HepG2 (cell line): ENCODE data around the gene PDE4D. TPM values are rescaled to one million over a fixed set of nuclear protein-coding genes. Genes with fewer than 3 reads are reported as not detected.

Experiments used
- ATF1 ChIP-seq: IDR thresholded peaks from 2 replicates; pipeline ENCODE4 v1.6.1; 2016; ENCODE audit warnings: mild to moderate bottlenecking, control low read depth
- CHD4 ChIP-seq: fragments of 200-600 bp; sonication (generic); IDR thresholded peaks from 2 replicates; pipeline ENCODE4 v1.7.0; 2017; ENCODE audit warnings: mild to moderate bottlenecking, low read length, borderline replicate concordance
- CREB1 ChIP-seq, 2 experiments: fragments of 450-650 bp in 1 of 2; IDR thresholded peaks; 2 replicates each; pipeline ENCODE4 v1.6.1; 2016 to 2017; ENCODE audit warnings: control low read depth in 1 of 2, mild to moderate bottlenecking in 1 of 2, missing compliant biosample characterization in 1 of 2, missing genetic modification characterization in 1 of 2
- EED ChIP-seq: sonication (generic); formaldehyde crosslinking; IDR thresholded peaks from 2 replicates; pipeline ENCODE4 v1.5.0; 2020; ENCODE audit warnings: mild to moderate bottlenecking, missing genetic modification reagents
- HNRNPLL ChIP-seq: fragments of 200-400 bp; formaldehyde crosslinking; IDR thresholded peaks from 2 replicates; pipeline ENCODE4 v1.6.1; 2017; ENCODE audit warnings: mild to moderate bottlenecking, low read depth, low read length; ENCODE audit not compliant: poor library complexity, severe bottlenecking
- KMT2B ChIP-seq: IDR thresholded peaks from 2 replicates; pipeline ENCODE4 v1.6.1; 2016; ENCODE audit warnings: missing genetic modification reagents, missing compliant biosample characterization
- MIER2 ChIP-seq: IDR thresholded peaks from 2 replicates; pipeline ENCODE4 v1.6.1; 2016; ENCODE audit warnings: missing biosample characterization, missing genetic modification reagents
- NFE2L1 ChIP-seq: sonication (generic); formaldehyde crosslinking; IDR thresholded peaks from 2 replicates; pipeline ENCODE4 v1.4.0; 2020; ENCODE audit warnings: missing genetic modification reagents, mild to moderate bottlenecking, borderline replicate concordance
- NR1H2 ChIP-seq: sonication (generic); formaldehyde crosslinking; IDR thresholded peaks from 2 replicates; pipeline ENCODE4 v1.8.1; 2022; ENCODE audit warnings: low read depth, missing genetic modification reagents, borderline replicate concordance
- SIX1 ChIP-seq: sonication (generic); formaldehyde crosslinking; IDR thresholded peaks from 2 replicates; pipeline ENCODE4 v1.4.0; 2020; ENCODE audit warnings: missing genetic modification reagents, borderline replicate concordance
- ZFP62 ChIP-seq: sonication (generic); formaldehyde crosslinking; IDR thresholded peaks from 2 replicates; pipeline ENCODE4 v1.4.0; 2020; ENCODE audit warnings: missing genetic modification reagents
- ZNF263 ChIP-seq: sonication (generic); formaldehyde crosslinking; IDR thresholded peaks from 2 replicates; pipeline ENCODE4 v1.4.0; 2020; ENCODE audit warnings: missing genetic modification reagents
- polyA plus RNA-seq, 8 experiments: library from polyadenylated mRNA; depleted of rRNA in 3 of 8; stranded (reverse) in 7 of 8; unstranded in 1 of 8; fragments of >200 nt; fragmentation: Illumina TruSeq in 4 of 8; extraction: Trizol in 4 of 8; gene quantifications; 2 replicates each; pipeline versions ENCODE4 v1.2.1 to v1.2.3, GENCODE V29; 2011 to 2016; ENCODE audit warnings: low read depth in 4 of 8, missing spikeins in 1 of 8, mixed read lengths in 1 of 8; ENCODE audit not compliant: insufficient read depth in 1 of 8
- total RNA-seq, 5 experiments: library from RNA; depleted of rRNA; stranded (reverse); fragments of >200 nt; fragmentation: Illumina TruSeq; extraction: Trizol; gene quantifications; 2 replicates each; pipeline ENCODE4 v1.2.3, GENCODE V29; 2016; ENCODE audit warnings: low read depth in 1 of 5
- TF ChIP-seq, protein P1 (sequence below): sonication (generic); formaldehyde crosslinking; IDR thresholded peaks from 2 replicates; pipeline ENCODE4 v1.5.1; 2020; ENCODE audit warnings: mild to moderate bottlenecking, missing genetic modification reagents
- TF ChIP-seq, protein P2 (sequence below): sonication (generic); formaldehyde crosslinking; IDR thresholded peaks from 2 replicates; pipeline ENCODE4 v1.4.0; 2020; ENCODE audit warnings: low read depth, mild to moderate bottlenecking, missing genetic modification reagents
- TF ChIP-seq, protein P3 (sequence below): sonication (generic); formaldehyde crosslinking; IDR thresholded peaks from 2 replicates; pipeline ENCODE4 v1.4.0; 2020; ENCODE audit warnings: missing genetic modification reagents

The PDE4D gene
- total and polyA plus RNA-seq, 2 of the 13 experiments (the other 11 are each of a cell fraction or from before 2014, with no cell fraction given): 7.0 to 12.2 TPM

DNA sequence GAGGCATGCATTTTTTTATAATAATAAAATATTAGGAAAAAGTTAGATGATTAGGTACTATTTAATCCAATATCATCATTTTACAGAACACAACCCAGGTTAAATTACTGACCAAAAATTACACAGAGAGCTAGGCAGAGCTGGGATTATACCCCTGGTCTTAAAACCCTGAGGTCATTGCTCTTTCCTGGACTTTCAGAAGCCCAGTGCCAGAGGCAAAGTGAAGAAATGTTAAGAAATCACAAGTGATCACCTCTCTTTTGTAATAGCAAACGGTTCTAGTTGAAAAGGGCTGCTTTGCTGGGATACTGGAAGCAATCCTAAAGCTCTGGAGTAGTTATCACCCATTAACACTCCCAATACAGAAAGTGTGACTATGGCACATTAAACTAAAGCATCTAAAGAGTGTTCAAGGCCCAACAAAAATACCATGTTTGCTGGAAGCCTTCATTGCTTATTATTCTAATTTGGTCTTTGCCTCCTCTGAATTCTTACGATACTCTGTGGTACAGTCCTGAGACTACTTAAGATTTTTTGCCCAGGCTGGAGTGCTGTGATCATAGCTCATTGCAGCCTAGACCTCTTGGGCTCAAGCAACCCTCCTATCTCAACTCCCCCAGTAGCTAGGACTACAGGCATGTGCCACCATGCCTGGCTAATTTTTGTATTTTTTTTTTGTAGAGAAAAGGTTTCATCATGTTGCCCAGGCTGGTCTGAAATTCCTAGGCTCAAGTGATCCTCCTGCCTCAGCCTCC is 734.7 kb downstream of the PDE4D start (continued):
- TF ChIP-seq ATF1 (CRISPR knock-in tag): no peak
- TF ChIP-seq MIER2 (CRISPR knock-in tag): no peak
- TF ChIP-seq, protein P1, sequence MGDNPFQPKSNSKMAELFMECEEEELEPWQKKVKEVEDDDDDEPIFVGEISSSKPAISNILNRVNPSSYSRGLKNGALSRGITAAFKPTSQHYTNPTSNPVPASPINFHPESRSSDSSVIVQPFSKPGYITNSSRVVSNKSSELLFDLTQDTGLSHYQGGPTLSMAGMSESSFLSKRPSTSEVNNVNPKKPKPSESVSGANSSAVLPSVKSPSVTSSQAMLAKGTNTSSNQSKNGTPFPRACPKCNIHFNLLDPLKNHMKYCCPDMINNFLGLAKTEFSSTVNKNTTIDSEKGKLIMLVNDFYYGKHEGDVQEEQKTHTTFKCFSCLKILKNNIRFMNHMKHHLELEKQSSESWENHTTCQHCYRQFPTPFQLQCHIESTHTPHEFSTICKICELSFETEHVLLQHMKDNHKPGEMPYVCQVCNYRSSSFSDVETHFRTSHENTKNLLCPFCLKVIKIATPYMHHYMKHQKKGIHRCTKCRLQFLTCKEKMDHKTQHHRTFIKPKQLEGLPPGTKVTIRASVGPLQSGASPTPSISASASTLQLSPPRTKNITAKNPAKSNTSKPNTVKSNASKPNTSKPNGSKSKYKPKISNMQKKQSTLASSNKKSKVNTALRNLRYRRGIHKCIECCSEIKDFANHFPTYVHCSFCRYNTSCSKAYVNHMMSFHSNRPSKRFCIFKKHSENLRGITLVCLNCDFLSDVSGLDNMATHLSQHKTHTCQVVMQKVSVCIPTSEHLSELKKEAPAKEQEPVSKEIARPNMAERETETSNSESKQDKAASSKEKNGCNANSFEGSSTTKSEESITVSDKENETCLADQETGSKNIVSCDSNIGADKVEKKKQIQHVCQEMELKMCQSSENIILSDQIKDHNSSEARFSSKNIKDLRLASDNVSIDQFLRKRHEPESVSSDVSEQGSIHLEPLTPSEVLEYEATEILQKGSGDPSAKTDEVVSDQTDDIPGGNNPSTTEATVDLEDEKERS (CRISPR knock-in tag): no peak
- no peak for TF ChIP-seq NR1H2 (CRISPR knock-in tag)
- TF ChIP-seq, protein P2, sequence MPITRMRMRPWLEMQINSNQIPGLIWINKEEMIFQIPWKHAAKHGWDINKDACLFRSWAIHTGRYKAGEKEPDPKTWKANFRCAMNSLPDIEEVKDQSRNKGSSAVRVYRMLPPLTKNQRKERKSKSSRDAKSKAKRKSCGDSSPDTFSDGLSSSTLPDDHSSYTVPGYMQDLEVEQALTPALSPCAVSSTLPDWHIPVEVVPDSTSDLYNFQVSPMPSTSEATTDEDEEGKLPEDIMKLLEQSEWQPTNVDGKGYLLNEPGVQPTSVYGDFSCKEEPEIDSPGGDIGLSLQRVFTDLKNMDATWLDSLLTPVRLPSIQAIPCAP (CRISPR knock-in tag): no peak
- no peak for TF ChIP-seq EED
- no peak for TF ChIP-seq ZNF263
- TF ChIP-seq CHD4: no peak
- TF ChIP-seq ZFP62: no peak
- no peak for TF ChIP-seq KMT2B
- no peak for TF ChIP-seq SIX1 (CRISPR knock-in tag)
- no peak for TF ChIP-seq CREB1 (IDR thresholded peaks at IDR 0.05)
- no peak for TF ChIP-seq CREB1 (CRISPR knock-in tag; IDR thresholded peaks at IDR 0.05)
- no peak for TF ChIP-seq NFE2L1
- TF ChIP-seq HNRNPLL: no peak
- TF ChIP-seq, protein P3, sequence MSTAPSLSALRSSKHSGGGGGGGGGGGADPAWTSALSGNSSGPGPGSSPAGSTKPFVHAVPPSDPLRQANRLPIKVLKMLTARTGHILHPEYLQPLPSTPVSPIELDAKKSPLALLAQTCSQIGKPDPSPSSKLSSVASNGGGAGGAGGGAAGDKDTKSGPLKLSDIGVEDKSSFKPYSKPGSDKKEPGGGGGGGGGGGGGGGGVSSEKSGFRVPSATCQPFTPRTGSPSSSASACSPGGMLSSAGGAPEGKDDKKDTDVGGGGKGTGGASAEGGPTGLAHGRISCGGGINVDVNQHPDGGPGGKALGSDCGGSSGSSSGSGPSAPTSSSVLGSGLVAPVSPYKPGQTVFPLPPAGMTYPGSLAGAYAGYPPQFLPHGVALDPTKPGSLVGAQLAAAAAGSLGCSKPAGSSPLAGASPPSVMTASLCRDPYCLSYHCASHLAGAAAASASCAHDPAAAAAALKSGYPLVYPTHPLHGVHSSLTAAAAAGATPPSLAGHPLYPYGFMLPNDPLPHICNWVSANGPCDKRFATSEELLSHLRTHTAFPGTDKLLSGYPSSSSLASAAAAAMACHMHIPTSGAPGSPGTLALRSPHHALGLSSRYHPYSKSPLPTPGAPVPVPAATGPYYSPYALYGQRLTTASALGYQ (CRISPR knock-in tag): no peak
